Stomach (tissue), 9 donors: ENCODE data around the gene DCC. TPM values are rescaled to one million over a fixed set of nuclear protein-coding genes. Genes with fewer than 3 reads are reported as not detected.

Source experiments
- DNase-seq, 2 donors: peaks; one replicate each; pipeline versions ENCODE4 v3.0.0 to v3.0.0-alpha.2; 2013 to 2019
- H3K27ac ChIP-seq, 5 donors: fragments of 200-600 bp in 4 of 5; sonication (generic) in 4 of 5; one replicate each; pipeline ENCODE4 v1.5.1; 2013 to 2019; ENCODE audit warnings: mild to moderate bottlenecking in 1 of 5, moderate library complexity in 1 of 5
- H3K27me3 ChIP-seq, 3 donors: fragments of 200-600 bp; sonication (generic); one replicate each; pipeline ENCODE4 v1.5.1; 2017 to 2019; ENCODE audit warnings: mixed run types in 1 of 3
- H3K36me3 ChIP-seq, 4 donors: fragments of 200-600 bp; sonication (generic); 1 replicate in 3 of 4; 2 replicates in 1 of 4; pipeline ENCODE4 v1.5.1; 2016 to 2019
- H3K4me1 ChIP-seq, 4 donors: fragments of 200-600 bp; sonication (generic); one replicate each; pipeline ENCODE4 v1.5.1; 2016 to 2019
- H3K4me3 ChIP-seq, 4 donors: fragments of 200-600 bp; sonication (generic) in 3 of 4; one replicate each; pipeline ENCODE4 v1.5.1; 2016 to 2019; ENCODE audit warnings: mild to moderate bottlenecking in 1 of 4
- H3K9me3 ChIP-seq, 4 donors: fragments of 200-600 bp; sonication (generic); one replicate each; pipeline ENCODE4 v1.5.1; 2016 to 2019
- EP300 ChIP-seq: sonication (generic); formaldehyde crosslinking; IDR thresholded peaks from one replicate; pipeline ENCODE4 v1.6.1; 2017; ENCODE audit warnings: antibody characterized with exemption
- POLR2A ChIP-seq, 4 donors: fragments of 450-650 bp; IDR thresholded peaks; one replicate each; pipeline ENCODE4 v1.6.1; 2016; ENCODE audit warnings: antibody characterized with exemption in 4 of 4, control low read depth in 2 of 4, mild to moderate bottlenecking in 1 of 4, moderate library complexity in 1 of 4
- POLR2AphosphoS5 ChIP-seq, 3 donors: sonication (generic); formaldehyde crosslinking; IDR thresholded peaks; one replicate each; pipeline ENCODE4 v1.6.1; 2016; ENCODE audit warnings: antibody characterized with exemption in 3 of 3
- WGBS, 5 donors: extraction: QIAGEN DNeasy Blood & Tissue Kit in 3 of 5; methylation state at CpG; one replicate each; pipeline versions ENCODE4 v1.1.5 to v1.1.7; 2013 to 2018; 5-methylcytosine and 5-hydroxymethylcytosine counted together
- intact Hi-C: fragments of 100-400 bp; cut with DNase I; formaldehyde crosslinking; loops from one replicate; pipeline ENCODE4 v1.15.1; 2023; ENCODE audit warnings: low total_unique reads
- polyA plus RNA-seq, 3 donors: library from polyadenylated mRNA; stranded (reverse); fragments of 200-250 nt; gene quantifications; one replicate each; pipeline ENCODE4 v1.2.3, GENCODE V29; 2013
- total RNA-seq, 5 donors: library from RNA; depleted of rRNA; stranded (reverse); fragments of >200 nt; gene quantifications; one replicate each; pipeline versions ENCODE4 v1.1.0 to v1.2.3, GENCODE V29; 2014 to 2016
- TF ChIP-seq, protein P1 (sequence below), 7 experiments: fragments of 450-650 bp in 4 of 7; fragments of 200-600 bp in 3 of 7; sonication (generic) in 3 of 7; IDR thresholded peaks; one replicate each; pipeline ENCODE4 v1.5.1; 2016 to 2019; ENCODE audit warnings: antibody characterized with exemption in 7 of 7, control low read depth in 2 of 7, mild to moderate bottlenecking in 1 of 7
- donor health status: healthy with polysubstance abuse.
- donor health status: Bipolar disorder and iron deficiency.
- donor health status: healthy.

Gene DCC
- total and polyA plus RNA-seq, 8 donors, result 0.58 to 1.7 TPM; not detected in 6

DNA sequence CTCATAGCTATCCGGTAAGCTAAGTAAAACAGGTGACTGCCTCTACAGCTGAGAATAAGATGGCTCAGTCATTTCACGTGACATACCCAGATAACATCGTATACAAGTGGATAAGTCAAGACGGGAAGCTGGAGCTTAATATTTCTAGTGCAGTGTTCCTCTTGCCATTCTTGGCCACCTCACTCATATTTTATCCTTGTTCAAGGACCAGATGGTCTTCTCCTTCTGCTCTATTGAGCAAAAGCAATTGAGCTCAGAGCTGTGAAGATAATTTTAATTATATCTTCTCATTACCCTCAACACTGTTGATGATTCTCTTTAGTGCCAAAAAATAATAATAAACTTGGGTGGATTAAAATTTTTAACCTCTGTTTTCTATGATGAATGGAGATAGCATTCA is 201.1 kb downstream of the DCC start:
- Histone ChIP-seq H3K27me3 (no peaks in the 10 kb centered on the region), H3K4me3 (no peak overlapping the region), H3K4me1 (no peaks in the 10 kb centered on the region), H3K9me3 (no peaks in the 10 kb centered on the region), H3K27ac (no peak overlapping the region), H3K36me3 (no peaks in the 10 kb centered on the region)
- TF ChIP-seq POLR2A (IDR thresholded peaks at IDR 0.05), result no peak
- DNase-seq, result no peak
- WGBS, 5 donors, result 87 to 93% (median 91%) methylated on average over 4 of the region's 4 CpGs
- intact Hi-C loops, result no loop called here

DNA sequence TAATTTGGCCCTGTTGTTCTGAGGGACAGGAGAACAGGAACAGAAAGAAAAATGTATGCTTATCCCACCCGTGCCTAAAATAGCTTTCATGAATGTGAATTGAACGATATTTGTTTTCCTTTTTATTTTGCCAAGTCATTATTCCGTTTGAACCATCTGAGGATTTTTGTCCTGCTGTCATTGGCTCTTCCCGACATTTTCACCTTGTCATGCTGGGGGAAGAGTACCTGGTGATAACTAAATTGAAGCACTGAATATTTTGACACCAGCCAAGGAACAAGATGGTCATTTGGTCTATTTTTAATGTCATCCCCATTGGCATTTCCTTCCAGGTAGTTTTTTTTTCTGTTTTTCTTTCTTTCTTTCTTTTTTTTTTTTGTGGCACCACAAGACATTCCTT is 204.1 kb downstream of the DCC start:
- Histone ChIP-seq H3K4me3 (no peak overlapping the region), H3K36me3 (no peaks in the 10 kb centered on the region), H3K4me1 (no peaks in the 10 kb centered on the region), H3K27me3 (no peaks in the 10 kb centered on the region), H3K9me3 (no peaks in the 10 kb centered on the region), H3K27ac (no peak overlapping the region)
- no peak for TF ChIP-seq EP300
- TF ChIP-seq, protein P1, sequence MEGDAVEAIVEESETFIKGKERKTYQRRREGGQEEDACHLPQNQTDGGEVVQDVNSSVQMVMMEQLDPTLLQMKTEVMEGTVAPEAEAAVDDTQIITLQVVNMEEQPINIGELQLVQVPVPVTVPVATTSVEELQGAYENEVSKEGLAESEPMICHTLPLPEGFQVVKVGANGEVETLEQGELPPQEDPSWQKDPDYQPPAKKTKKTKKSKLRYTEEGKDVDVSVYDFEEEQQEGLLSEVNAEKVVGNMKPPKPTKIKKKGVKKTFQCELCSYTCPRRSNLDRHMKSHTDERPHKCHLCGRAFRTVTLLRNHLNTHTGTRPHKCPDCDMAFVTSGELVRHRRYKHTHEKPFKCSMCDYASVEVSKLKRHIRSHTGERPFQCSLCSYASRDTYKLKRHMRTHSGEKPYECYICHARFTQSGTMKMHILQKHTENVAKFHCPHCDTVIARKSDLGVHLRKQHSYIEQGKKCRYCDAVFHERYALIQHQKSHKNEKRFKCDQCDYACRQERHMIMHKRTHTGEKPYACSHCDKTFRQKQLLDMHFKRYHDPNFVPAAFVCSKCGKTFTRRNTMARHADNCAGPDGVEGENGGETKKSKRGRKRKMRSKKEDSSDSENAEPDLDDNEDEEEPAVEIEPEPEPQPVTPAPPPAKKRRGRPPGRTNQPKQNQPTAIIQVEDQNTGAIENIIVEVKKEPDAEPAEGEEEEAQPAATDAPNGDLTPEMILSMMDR (IDR thresholded peaks at IDR 0.05), result no peak
- DNase-seq, result no peak
- intact Hi-C loops, result no loop called here
- 61 to 77% (median 68%) methylated on average over 4 of the region's 4 CpGs for WGBS, 5 donors

DNA sequence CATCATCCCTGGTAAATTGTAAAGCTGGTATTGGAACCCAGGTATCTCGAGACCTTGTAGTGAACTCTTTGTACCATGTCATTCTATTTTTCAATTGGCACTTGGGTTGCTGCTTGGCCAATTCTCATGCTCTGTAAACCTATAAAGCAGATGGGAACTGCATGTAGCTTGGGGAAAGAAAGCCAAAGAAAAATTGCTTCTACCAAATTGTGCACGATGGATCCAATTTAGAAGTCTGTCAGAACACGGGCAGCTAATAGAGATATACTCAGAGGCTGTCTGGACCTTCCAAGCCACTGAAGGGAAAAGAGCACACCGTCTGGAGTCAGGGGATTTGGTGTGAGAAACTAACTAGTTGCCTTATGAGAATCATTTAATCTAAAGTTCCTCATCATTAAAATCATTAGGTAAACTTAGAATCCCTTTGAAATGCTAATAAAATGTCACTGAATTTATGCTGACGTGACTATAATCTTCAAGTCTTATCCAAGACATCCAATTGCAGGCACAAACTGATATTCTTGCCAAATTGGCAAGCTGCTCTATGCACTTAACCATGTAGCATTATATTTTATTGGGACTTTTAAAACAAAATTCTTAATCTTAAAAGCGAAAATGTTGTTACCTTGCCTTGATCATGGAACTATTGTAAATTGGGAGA is 206.8 kb downstream of the DCC start:
- TF ChIP-seq, protein P1 (IDR thresholded peaks at IDR 0.05), result no peak
- no peak for TF ChIP-seq POLR2A (IDR thresholded peaks at IDR 0.05)
- no peak for TF ChIP-seq EP300
- TF ChIP-seq POLR2AphosphoS5 (IDR thresholded peaks at IDR 0.05), result no peak
- intact Hi-C loops, result no loop called here
- WGBS, 5 donors, result 75 to 81% (median 78%) methylated on average over 6 of the region's 6 CpGs

DNA sequence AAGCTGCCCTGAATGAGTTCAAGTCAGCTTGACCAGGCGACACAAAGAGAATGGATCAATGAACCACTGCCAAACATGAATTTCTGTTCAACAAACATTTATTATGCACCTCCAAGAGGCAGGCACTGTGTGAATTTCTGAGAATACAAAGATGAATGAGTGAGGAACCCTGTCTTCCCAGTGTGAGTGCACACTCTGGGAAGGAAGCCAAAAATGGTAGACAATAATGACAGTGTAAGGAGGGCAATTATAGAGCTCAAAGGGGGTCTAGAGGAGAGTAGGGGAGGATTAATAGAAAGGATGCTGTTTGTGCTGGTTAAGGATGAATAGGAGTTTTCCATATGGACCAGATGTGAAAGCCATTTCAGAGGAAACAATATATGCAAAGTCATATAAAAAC is 213.4 kb downstream of the DCC start:
- TF ChIP-seq EP300 (no peak), POLR2AphosphoS5 (IDR thresholded peaks at IDR 0.05) (no peak), POLR2A (IDR thresholded peaks at IDR 0.05) (no peak)
- TF ChIP-seq, protein P1 (IDR thresholded peaks at IDR 0.05), result no peak
- 47 to 87% (median 77%) methylated on average over 1 of the region's 1 CpG for WGBS, 5 donors
- no peaks in the 10 kb centered on the region for H3K27me3 ChIP-seq
- no peak overlapping the region for H3K27ac ChIP-seq
- H3K4me3 ChIP-seq, result no peak overlapping the region
- H3K4me1 ChIP-seq, result no peaks in the 10 kb centered on the region
- intact Hi-C loops, result no loop called here
- no peaks in the 10 kb centered on the region for H3K9me3 ChIP-seq
- no peaks in the 10 kb centered on the region for H3K36me3 ChIP-seq
- DNase-seq, result no peak

More for the DNA sequence above, 206.8 kb downstream of the DCC start:
- H3K4me3 ChIP-seq, result no peak overlapping the region
- H3K27me3 ChIP-seq, result no peaks in the 10 kb centered on the region
- no peaks in the 10 kb centered on the region for H3K36me3 ChIP-seq
- no peaks in the 10 kb centered on the region for H3K4me1 ChIP-seq
- no peak overlapping the region for H3K27ac ChIP-seq
- no peaks in the 10 kb centered on the region for H3K9me3 ChIP-seq
- DNase-seq, result no peak

DNA sequence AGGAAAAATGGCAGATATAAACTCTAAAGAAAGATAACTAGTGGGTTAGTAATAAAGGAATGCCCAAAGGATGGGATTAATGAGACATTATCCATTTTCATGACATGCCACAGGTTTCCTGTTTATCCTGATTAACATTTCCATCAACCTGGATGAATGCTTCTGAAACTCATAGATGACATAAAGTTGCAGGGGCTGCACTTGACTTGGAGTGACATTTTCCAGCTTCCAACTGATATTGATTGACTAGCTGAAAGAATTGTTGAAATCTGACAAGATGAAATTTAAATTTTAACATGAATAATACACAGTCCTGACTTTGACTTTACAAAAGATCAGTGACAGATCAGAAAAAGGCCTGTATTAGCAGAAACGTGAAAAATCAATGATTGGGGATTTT is 214.2 kb downstream of the DCC start:
- intact Hi-C loops, result no loop called here
- Histone ChIP-seq H3K27me3 (no peaks in the 10 kb centered on the region), H3K36me3 (no peaks in the 10 kb centered on the region), H3K9me3 (no peaks in the 10 kb centered on the region), H3K4me1 (no peaks in the 10 kb centered on the region), H3K27ac (no peak overlapping the region), H3K4me3 (no peak overlapping the region)
- DNase-seq, result no peak
- TF ChIP-seq, protein P1 (IDR thresholded peaks at IDR 0.05), result no peak
- no peak for TF ChIP-seq POLR2A (IDR thresholded peaks at IDR 0.05)
- no peak for TF ChIP-seq EP300
- TF ChIP-seq POLR2AphosphoS5 (IDR thresholded peaks at IDR 0.05), result no peak
- 19 to 38% (median 35%) methylated on average over 1 of the region's 1 CpG for WGBS, 5 donors
